Smooth muscle cell of the brain vasculature (primary cell): ENCODE measurements around the gene GPNMB.
"Not testable (repeated sequence)": the region's sequence is repeated elsewhere in the genome, so short reads cannot be mapped to it uniquely, and the experiment has no call there.

Experiments
- DNase-seq: peaks from one replicate; pipeline ENCODE4 v3.0.0-alpha.2; 2012; ENCODE audit warnings: low read depth, low spot score

GPNMB gene

GRCh38 chr7:23299770-23300300 is 53.3 kb downstream of the GPNMB start:
- DNase-seq: no peak

- no peak for DNase-seq
These were observed 60.5 kb downstream of the GPNMB start for GRCh38 chr7:23306936-23307521.

GRCh38 chr7:23308754-23309153 is 62.2 kb downstream of the GPNMB start:
- DNase-seq: no peak

GRCh38 chr7:23312141-23312540 is 65.6 kb downstream of the GPNMB start:
- not testable (repeated sequence) for DNase-seq

- DNase-seq: no peak
These were observed 68.8 kb downstream of the GPNMB start for GRCh38 chr7:23315366-23315765.
